GM20431 (cell line): ENCODE measurements around the gene TPR.

Source experiments
- in situ Hi-C: fragments of 300-500 bp; cut with MseI, MboI; formaldehyde crosslinking; loops from one replicate; pipeline ENCODE4 v1.15.0; 2020; ENCODE audit warnings: low sequenced_read_pairs; ENCODE audit not compliant: unreplicated experiment

TPR gene

DNA sequence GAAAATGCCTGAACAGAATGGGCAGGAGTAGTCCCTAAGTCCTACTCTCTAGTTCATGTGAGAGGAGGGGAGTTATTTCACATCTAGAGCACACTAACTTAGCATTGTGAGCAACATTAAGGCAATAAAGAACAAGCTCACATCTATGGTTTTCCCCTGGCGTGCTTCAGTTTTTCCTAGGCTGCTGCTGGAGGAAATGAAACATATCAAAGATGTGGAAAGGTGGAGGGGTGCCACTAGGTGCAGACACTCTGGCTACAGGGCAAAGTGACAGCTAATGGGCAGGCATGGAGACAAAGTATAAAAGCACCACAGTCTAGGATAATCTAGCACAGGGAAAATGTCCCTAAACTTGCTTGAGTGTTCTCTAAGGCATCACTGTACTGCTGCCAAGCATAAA, 82.2 kb downstream of the TPR start:
- in situ Hi-C loops: no loop called here

- in situ Hi-C loops: no loop called here
Observed at GRCh38 chr1:186291271-186291670, 83.8 kb downstream of the TPR start.

- in situ Hi-C loops: no loop called here
Observed at GRCh38 chr1:186289943-186290545, 85.0 kb downstream of the TPR start.

- in situ Hi-C loops: no loop called here
Observed at GRCh38 chr1:186286615-186287315, 88.3 kb downstream of the TPR start.

- in situ Hi-C loops: no loop called here
Observed at GRCh38 chr1:186283374-186283773, 91.7 kb downstream of the TPR start.

DNA sequence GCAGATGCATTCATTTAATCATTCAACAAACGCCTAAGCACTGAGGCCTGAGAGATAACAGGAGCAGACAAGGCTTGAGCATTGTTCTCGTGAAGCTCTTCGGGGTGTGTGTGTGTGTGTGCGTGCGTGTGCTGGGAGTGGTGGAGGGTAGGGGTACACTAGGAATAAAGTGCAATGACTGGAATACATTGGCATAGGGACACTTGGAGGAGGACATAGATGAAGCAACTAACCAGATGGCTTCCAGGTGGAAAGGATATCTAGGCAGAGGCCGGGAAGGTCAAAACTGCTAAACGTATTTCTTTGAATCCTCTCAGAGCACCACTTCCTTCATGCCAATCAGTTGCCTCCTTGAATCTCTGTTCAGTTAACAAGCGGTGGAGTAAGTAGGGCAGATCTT, 92.6 kb downstream of the TPR start:
- in situ Hi-C loops: no loop called here

DNA sequence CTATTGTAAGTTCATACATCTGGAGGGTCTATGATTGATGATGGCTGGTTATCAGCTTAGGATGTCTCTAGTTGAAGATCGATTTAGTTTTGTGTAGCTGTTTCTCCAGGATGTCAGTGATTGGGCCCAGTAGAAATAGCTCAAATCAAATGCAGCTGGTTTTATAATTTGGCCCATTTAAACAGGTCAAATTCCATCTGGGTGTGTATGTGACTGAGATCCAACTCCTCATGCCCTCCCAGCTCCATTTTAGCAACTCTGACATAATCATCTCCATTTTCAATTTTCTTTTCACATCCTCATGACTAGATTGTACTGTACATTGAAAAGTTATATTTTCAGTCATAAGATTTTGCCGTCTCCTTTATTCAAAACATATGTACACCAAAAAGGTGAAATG, 99.2 kb downstream of the TPR start:
- in situ Hi-C loops: no loop called here

GRCh38 chr1:186272486-186272885, 102.6 kb downstream of the TPR start:
- in situ Hi-C loops: no loop called here

DNA sequence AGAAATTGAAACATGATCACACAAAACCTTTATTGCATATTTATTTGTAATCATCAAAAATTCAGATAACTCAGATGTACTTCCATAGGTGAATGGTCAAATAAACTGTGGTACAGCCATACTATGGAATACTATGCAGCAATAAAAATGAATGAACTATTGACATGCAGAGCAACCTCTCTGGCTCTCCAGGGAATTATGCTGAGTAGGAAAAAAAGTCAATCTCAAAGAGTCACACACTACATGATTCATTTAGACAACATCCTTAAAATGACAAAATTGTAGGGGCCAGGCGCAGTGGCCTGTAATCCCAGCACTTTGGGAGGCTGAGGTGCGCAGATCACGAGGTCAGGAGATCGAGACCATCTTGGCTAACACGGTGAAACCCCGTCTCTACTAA, 104.0 kb downstream of the TPR start:
- in situ Hi-C loops: no loop called here
